ENCODE results near the gene PPP1R3F.

PPP1R3F gene, protein sequence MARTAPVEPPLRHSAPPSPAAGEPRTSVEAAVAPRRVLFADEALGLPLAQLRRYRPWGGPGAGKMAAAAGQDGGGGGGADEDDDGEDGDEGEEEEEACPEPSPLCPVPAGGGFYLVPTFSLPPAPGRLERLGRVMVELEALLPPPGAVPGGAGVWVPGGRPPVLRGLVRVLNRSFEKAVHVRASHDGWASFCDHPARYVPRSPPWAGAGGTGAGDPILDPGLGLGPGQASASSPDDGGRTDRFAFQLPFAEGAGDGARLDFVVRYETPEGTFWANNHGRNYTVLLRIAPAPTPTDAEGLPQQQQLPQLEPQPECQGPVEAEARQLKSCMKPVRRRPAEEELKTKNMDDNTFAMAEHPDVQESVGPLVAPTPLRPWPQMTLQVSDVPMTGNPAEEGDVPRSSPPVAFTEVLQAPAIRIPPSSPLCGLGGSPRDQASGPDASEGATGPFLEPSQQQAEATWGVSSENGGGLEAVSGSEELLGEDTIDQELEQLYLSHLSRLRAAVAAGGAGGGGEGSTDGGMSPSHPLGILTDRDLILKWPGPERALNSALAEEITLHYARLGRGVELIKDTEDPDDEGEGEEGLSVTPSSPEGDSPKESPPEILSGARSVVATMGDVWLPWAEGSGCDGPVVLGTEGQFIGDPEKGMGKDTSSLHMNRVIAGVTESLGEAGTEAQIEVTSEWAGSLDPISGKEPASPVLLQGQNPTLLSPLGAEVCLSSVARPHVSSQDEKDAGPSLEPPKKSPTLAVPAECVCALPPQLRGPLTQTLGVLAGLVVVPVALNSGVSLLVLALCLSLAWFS

DNA sequence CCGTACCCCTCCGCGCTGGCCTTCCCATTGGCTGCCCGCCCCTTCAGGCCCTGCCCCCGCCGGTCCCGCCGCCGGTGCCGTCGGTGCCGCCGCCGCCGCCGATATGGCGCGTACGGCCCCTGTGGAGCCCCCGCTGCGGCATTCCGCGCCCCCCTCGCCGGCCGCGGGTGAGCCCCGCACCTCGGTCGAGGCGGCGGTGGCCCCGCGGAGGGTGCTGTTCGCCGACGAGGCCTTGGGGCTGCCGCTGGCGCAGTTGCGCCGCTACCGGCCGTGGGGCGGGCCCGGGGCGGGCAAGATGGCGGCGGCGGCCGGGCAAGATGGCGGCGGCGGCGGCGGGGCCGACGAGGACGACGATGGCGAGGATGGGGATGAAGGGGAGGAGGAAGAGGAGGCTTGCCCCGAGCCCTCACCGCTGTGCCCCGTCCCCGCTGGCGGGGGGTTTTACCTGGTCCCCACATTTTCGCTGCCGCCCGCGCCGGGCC lies at the start of gene PPP1R3F:
Gene PPP1R3F (plus strand): TSS at position 27 of the 482 bp plus-strand sequence. CDS start 77 bp downstream, at position 104.
- DNase-seq (ENCODE audit: low spot score) = no peak

DNA sequence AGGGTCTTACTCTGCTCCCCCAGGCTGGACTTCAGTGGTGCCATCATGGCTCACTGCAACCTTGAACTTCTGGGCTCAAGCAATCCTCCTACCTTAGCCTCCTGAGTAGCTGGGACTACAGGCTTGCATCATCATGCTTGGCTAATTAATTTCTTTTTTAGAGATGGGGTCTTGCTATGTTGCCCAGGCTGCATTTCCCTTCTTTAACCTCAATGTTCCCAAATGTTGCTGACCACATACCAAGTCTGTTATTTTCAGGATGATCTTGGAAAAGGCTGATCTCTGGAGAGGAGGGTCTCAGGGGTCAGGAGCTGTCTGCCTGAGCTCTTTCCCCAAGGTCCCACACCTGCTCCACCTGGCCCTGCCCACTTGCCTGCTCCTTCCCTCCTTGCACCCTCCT lies 49.5 kb upstream of the PPP1R3F start:
- no peak for DNase-seq (ENCODE audit: low spot score)

DNA sequence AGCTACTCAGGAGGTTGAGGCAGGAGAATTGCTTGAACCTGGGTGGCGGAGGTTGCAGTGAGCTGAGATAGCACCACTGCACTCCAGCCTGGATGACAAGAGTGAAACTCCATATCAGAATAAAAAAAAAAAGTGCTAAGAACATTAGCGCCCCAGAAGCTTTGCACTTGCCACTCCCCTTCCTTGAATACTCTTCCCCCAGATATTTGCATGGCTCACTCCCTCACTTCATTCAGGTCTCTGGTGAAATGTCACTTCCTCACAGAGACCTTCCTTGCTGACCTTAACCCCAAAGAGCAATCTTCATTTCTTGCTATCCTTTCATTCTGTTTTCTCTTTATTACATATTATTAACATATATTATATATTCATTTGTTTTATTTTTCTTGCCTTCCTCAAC lies 47.7 kb upstream of the PPP1R3F start:
- DNase-seq (ENCODE audit: low spot score) = no peak

DNA sequence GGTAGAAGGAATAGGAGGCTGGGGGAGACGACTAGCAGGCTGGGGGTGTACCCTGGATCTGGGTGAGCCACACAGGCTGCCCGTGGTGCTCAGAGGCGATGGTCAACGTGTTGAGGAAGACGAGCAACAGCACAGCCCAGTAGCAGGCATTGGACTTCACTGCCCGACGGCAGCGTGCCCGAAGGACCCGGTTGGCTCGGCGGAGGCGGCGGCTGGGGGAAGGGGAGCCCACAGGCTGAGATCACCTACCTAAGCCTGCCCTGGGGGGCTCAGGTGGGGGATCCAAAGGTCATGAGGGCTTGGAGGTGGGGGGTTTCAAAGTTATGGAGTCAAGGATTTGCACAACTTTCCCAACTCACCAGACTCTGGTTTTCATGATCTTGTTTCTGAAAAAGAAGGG lies 43.7 kb upstream of the PPP1R3F start:
- no peak for DNase-seq (ENCODE audit: low spot score)

DNA sequence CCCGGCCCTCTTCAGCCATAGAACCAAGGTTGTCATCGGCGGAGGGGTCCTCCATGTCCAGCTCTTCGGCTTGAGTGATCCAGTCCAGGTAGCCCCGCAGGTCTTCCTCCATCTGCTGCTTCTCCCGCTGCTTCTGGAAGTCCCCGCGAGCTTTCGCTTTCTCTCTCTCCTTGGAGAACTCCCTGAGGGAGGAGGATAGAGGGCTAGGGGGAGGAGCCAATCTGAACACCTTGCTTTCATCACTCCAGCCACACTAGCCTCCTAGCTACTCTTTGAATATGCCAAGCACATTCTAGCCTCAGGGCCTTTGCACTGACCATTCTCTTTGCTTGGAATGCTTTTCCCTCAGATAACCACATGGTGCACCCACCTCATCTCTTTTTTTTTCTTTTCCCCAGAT lies 42.6 kb upstream of the PPP1R3F start:
- no peak for DNase-seq (ENCODE audit: low spot score)

DNA sequence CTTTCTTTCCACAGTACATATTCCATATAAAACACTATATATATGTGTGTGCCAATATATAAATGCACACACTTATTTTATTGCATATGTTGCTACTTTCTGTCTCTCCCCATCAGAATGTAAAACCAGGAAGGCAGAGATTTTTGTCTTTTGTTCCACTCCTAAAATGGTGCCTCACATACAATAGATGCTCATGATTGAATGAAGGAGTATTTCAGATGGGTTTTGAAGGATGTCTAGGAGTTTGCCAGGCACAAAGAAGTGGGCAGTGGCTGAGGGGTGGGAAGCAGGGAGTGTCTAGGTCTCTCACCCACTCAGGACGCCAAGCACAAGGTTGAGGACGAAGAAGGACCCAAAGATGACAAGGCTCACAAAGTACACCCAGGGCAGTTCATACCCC lies 41.9 kb upstream of the PPP1R3F start:
- no peak for DNase-seq (ENCODE audit: low spot score)

DNA sequence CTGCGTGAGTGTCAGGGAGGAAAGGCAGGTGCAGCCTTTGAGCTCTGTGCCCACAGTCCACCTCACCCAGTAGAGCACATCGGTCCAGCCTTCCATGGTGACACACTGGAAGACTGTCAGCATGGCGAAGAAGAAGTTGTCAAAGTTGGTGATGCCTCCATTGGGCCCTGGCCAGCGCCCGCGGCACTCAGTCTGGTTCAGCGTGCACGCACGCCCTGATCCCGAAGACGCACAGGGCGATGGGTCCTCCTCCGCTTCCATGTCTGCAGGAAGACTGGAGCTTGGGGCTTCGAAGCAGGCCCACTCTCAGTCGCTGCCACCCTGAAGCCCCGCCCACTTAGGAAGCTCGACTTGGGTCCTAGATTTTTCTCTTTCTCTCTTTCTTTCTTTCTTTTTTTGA lies 41.4 kb upstream of the PPP1R3F start:
- no peak for DNase-seq (ENCODE audit: low spot score)

DNA sequence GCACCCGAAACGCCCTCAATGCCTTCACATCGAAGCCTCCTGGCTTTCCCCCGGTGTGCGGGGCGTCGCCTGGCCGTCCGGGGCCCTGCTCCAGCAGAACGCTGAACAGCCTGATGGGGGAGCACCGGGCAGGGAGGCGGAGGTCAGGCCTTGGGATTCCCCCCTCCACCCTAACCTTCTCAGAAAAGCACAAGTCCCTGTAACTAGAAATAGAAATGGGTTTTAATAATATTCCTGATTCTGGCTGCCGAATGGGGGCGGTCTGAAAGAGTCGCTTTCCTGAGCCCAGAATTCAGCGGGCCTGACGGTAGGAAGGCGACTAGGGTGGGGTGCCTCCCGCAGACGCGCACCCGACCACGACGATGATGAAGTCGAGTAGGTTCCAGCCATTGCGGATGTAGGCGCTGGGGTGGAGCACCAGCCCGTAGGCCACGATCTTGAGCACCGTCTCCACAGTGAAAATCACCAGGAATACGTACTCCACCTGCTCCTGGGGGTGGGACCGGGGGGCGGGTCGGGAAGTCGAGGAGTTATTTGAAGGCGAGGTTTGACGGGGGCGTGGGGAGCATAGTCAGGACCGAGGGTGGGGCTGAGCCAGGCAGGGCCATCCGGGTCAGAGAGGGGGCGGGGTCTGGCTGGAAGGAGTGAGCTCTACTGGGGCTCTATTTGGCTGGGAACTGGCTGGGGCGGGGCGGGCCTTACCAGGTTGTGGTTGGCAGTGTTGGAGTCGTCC lies 38.9 kb upstream of the PPP1R3F start:
- DNase-seq (ENCODE audit: low spot score) = no peak

DNA sequence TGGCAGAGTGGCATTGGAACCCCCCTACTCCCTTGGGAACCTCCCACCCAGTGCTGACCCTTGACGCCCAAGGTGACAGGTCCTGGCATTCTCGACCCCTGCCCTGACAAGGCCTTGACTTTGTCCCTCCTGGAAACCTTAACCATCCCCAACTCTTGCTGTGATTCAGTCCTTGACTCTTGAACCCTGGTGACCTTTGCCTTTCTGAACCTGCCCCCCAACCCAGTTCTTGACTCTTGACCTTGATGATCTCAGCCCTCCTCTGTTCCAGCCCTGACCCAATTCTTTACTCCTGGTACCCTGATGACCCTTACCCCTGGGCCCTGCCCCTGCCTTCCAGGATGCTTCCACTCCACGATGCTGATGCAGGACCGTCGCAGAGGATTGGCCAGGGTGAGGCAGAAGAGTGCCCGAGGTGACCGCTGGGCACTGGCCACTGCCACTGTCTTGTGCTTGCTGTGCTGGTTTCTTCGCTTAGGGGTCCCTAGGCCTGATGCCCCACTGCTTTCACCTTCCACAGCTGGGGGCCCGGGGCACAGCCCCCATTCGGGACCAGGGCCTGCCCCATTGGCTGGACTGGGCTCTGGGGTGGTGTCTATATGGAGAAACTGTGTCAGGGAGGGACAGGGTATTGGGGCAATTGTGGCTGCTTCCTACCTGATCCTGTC lies 38.1 kb upstream of the PPP1R3F start:
- DNase-seq (ENCODE audit: low spot score) = no peak

DNA sequence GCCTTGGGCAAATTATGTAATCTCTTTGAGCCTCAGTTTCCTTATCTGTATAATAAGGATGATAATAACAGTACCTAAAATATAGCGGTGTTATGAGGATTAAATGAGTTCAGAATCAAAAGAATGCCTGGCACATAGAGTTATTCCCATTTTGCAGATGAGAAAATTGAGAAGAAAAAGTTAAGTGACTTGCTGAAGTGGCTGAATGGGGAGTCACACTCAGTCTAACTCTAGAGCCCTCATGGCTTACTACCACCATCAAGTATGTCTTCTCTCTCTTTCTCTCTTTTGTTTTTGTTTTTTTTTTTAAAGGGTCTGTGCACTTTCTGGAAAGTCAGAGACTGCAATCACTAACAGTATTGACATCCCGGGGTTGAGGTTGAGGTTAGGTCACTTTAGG lies 37.1 kb upstream of the PPP1R3F start:
- DNase-seq (ENCODE audit: low spot score) = no peak

DNA sequence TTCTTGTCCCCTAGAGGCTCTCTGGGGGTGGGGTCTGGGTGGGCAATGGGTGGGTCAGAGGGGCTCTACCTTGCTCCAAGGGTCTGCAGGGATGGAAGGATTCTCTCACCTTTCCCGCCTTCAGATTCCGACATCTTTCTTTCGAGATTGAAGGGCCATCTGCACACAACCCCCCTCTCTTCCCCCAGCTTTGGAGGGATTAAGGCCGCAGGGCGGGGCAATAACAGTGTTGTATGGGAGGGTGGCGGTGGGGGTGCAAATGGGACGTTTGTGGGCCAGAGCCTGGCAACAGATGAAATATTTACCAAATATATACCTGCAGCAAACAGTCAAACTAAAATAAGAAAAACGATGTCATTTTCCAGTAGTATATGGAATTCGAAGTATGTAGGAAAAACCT lies 36.4 kb upstream of the PPP1R3F start, which contains the start of gene CACNA1F:
Gene CACNA1F (minus strand): TSS at position 165 of the 400 bp plus-strand sequence. CDS start 31 bp downstream, at position 134.
- DNase-seq (ENCODE audit: low spot score) = no peak

DNA sequence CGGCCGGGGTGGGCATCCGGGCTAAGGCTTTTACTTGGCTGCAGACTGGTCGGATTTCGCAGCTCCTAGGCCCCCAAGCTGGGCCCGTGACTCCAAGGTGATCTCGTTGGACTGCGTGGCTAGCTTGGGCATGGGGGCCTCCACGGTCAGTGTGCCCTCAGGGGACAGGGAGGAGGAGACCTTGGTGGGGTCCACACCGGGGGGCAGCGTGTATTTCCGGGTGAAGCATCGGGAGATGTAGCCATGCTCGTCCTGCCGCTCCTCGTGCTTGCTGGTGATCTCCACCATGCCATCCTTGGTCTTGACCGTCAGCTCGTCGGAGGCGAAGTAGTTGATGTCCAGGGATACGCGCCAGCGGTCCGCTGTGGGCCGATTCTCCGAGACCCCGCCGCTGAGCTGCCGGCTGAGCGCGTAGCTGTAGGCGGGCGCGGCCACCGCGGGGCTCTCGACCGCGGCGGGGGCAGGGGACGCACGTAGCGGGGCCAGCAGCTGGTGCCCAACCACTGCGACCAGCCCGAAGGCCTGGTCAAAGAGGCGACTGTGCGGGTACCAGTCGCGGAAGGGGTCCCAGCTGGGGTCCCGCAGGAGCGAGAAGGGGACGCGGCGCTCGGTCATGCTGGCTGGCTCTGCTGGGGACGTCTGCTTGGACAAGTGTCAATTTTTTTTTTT lies 35.6 kb upstream of the PPP1R3F start:
- DNase-seq (ENCODE audit: low spot score) = no peak

DNA sequence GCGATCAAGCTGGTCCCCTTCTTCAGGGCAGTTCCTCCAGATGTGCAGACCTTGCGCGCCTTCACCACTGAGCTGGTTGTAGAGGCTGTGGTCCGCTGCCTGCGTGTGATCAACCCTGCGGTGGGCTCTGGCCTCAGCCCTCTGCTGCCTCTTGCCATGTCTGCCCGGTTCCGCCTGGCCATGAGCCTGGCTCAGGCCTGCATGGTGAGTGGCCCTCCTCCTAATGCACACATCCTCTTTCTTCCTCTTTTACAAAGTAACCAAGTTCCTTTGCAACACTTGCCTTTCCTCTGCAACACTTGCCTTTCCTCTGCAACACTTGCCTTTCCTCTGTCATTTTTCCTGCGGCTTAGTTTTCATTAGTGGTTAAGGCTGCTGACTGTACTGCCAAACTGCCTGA lies 32.5 kb upstream of the PPP1R3F start:
- DNase-seq (ENCODE audit: low spot score) = no peak

DNA sequence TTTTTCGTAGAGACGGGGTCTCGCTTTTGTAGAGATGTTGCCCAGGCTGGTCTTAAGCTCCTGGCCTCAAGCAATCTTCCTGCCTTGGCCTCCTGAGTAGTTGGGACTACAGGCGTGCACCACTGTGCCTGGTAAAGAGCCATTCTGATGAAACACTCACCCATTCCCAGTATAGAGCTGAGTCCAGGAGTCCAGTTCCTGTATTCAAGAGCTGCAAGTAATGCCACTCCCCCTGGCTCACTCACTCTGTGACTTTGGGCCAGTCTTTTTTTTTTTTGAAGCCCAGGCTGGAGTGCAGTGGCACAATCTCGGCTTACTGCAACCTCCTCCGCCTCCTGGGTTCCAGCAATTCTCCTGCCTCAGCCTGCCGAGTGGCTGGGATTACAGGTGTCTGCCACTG lies 30.9 kb upstream of the PPP1R3F start:
- no peak for DNase-seq (ENCODE audit: low spot score)

DNA sequence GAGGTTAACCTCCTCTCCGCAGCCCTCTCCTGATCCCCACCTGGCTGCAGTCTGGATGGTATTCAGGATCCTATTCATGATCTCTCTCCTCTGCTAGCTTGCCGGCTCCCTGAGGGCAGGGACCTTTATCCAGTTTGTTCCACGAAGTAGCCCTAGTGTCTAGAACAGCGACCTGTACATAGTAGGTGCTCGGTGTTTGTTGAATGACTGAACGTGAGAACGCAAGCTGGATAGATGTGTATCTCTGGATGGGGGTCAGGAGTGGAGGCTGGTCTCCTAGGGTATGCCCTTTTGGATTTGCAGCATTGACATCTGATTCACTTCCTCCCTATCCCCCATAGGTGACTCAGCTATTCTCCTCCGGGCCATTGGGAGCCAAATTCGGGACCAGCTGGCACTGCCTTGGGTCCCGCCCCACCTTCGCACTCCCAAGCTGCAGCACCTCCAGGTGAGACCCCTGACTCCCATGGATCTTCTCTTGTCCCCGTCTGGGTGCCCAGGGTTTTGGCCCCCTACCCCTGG lies 27.0 kb upstream of the PPP1R3F start:
- DNase-seq (ENCODE audit: low spot score) = no peak

DNA sequence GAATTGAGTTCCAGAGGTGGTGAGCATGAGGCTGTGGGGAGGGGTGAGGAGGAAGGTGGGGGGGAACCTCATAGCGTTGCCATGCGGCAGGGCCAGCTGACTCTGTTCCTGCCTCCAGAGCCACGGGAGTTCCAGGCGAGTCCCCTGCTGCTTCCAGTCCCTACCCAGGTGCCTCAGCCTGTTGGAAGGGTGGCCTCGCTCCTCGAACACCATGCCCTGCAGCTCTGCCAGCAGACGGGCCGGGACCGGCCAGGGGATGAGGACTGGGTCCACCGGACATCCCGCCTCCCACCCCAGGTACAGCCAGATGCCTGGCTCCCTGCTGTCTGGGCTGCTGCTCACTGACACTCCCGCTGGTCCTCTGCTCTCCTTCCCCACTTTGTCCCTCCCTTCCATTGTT lies 26.4 kb upstream of the PPP1R3F start:
- no peak for DNase-seq (ENCODE audit: low spot score)

DNA sequence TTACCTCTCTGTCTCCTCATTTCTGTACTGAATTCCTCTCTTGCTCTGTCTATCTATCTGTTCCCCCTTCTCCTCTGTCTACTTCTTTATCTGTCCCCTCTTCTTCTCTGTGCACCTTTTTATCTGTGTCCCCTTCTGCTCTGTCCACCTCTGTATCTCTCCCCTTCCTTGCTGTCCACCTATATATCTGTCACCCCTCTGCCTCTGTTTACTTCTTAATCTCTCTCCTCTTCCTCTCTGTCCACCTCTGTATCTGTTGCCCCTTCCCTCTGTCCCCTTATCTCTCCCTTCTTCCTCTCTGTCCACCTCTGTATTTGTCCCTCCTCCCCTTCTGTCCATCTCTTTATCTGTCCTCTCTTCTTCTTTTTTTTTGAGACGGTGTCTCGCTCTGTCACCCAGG lies 25.4 kb upstream of the PPP1R3F start:
- no peak for DNase-seq (ENCODE audit: low spot score)

DNA sequence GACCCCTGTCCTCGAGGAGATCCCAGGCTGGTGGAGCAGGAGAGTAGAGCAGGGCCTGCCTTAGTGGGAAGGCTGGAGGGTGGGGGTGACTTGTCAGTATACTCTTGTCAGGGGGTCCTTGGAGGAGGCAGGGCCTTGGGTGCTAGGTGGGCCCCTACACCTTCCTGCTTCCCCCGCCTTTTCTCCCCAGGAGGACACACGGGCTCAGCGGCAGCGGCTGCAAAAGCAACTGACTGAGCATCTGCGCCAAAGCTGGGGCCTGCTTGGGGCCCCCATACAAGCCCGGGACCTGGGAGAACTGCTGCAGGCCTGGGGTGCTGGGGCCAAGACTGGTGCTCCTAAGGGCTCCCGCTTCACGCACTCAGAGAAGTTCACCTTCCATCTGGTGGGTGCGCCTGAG lies 23.1 kb upstream of the PPP1R3F start:
- no peak for DNase-seq (ENCODE audit: low spot score)

DNA sequence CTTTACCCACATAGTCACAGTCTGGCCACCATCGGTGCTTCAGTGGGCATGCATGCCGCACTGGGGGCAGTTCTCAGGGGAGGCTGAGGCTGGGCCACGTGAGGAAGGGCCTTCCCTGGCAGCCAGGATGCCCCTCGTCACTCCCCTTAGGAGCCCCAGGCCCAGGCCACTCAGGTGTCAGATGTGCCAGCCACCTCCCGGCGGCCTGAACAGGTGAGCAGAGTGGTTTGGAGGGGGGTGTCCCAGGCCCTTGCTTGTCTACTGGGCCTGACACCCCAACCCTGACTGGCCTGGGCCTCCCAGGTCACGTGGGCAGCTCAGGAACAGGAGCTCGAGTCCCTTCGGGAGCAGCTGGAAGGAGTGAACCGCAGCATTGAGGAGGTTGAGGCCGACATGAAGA lies 22.2 kb upstream of the PPP1R3F start:
- no peak for DNase-seq (ENCODE audit: low spot score)

DNA sequence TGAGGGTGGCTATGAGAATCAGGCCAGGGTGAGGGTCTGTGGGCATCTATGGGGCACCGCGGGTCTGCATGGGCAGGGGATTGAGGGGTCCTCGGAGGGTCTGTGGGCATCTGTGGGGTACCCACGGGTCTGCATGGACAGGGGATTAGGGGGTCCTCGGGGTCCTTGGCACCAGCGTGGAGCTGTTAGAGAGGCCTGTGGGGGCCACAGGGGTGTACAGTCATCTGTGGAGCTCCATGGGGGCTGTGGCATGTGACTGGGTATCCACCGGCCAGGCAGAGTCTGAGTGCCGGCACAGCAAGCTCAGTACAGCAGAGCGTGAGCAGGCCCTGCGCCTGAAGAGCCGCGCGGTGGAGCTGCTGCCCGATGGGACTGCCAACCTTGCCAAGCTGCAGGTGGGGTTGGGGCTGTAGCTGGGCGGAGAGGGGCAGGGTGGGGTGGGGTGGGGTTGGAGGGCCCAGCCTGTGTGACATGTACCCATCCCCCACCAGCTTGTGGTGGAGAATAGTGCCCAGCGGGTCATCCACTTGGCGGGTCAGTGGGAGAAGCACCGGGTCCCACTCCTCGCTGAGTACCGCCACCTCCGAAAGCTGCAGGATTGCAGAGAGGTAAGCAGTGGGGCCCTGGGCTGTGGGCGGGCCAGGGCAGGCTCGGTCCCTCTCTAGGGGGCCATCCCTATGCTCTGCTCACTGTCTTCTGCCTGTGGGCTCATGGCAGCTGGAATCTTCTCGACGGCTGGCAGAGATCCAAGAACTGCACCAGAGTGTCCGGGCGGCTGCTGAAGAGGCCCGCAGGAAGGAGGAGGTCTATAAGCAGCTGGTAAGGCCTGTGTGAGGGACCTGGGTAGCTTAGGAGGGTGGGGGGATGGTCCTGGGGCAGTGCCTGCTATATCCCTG lies 21.4 kb upstream of the PPP1R3F start:
- DNase-seq (ENCODE audit: low spot score) = no peak
